Measurements from ENCODE around the gene RNF123. TPM values are rescaled to one million over a fixed set of nuclear protein-coding genes. Genes with fewer than 3 reads are reported as not detected.

RNF123 gene
- total RNA-seq, result 57.9 and 60.0 TPM in 2 replicates

- intact Hi-C loops (cut with micrococcal nuclease), result loop anchor here (1.0 kb wide), 3 partner anchors 15 to 97 kb away; partner anchors contain the start of genes AMIGO3, APEH and IP6K1
These were observed at the start of gene RNF123, which contains the start of gene MST1 for GRCh38 chr3:49689046-49689907. TSS of gene RNF123 (plus strand) at chr3:49689557. CDS start at chr3:49691166, 1,609 bp downstream. TSS of gene MST1 (minus strand) at chr3:49689474. CDS start at chr3:49688691, 783 bp downstream.

- intact Hi-C loops (cut with micrococcal nuclease), result no loop called here
These were observed 48.1 kb upstream of the RNF123 start for GRCh38 chr3:49641292-49641691.

GRCh38 chr3:49641921-49642707, 47.2 kb upstream of the RNF123 start:
- intact Hi-C loops (cut with micrococcal nuclease), result no loop called here

GRCh38 chr3:49642708-49643145, 46.6 kb upstream of the RNF123 start:
- intact Hi-C loops (cut with micrococcal nuclease), result no loop called here

- intact Hi-C loops (cut with micrococcal nuclease), result no loop called here
These were observed 44.7 kb upstream of the RNF123 start for GRCh38 chr3:49644684-49645083.

- intact Hi-C loops (cut with micrococcal nuclease), result no loop called here
These were observed 43.1 kb upstream of the RNF123 start for GRCh38 chr3:49646236-49646635.

GRCh38 chr3:49647741-49648140, 41.6 kb upstream of the RNF123 start:
- intact Hi-C loops (cut with micrococcal nuclease), result no loop called here

- intact Hi-C loops (cut with micrococcal nuclease), result no loop called here
These were observed 40.9 kb upstream of the RNF123 start for GRCh38 chr3:49648354-49649019.

- intact Hi-C loops (cut with micrococcal nuclease), result no loop called here
These were observed 39.8 kb upstream of the RNF123 start for GRCh38 chr3:49649576-49649975.

GRCh38 chr3:49650177-49650576, 39.2 kb upstream of the RNF123 start:
- intact Hi-C loops (cut with micrococcal nuclease), result no loop called here

GRCh38 chr3:49650637-49651036, 38.7 kb upstream of the RNF123 start:
- intact Hi-C loops (cut with micrococcal nuclease), result no loop called here

GRCh38 chr3:49652218-49652902, 37.0 kb upstream of the RNF123 start:
- intact Hi-C loops (cut with micrococcal nuclease), result no loop called here

- intact Hi-C loops (cut with micrococcal nuclease), result no loop called here
These were observed 36.4 kb upstream of the RNF123 start for GRCh38 chr3:49652903-49653415.

- intact Hi-C loops (cut with micrococcal nuclease), result no loop called here
These were observed 35.7 kb upstream of the RNF123 start for GRCh38 chr3:49653621-49654020.

- intact Hi-C loops (cut with micrococcal nuclease), result no loop called here
These were observed 35.1 kb upstream of the RNF123 start for GRCh38 chr3:49654176-49654825.

- intact Hi-C loops (cut with micrococcal nuclease), result no loop called here
These were observed 34.3 kb upstream of the RNF123 start for GRCh38 chr3:49654955-49655556.

GRCh38 chr3:49655731-49656285, 33.5 kb upstream of the RNF123 start:
- intact Hi-C loops (cut with micrococcal nuclease), result no loop called here

GRCh38 chr3:49656541-49657112, 32.7 kb upstream of the RNF123 start:
- intact Hi-C loops (cut with micrococcal nuclease), result no loop called here
